EL (cell line): ENCODE measurements around the gene MALRD1.
"Not testable (repeated sequence)": the region's sequence is repeated elsewhere in the genome, so short reads cannot be mapped to it uniquely, and the experiment has no call there.

Experiments
- DNase-seq: peaks from one replicate; pipeline ENCODE4 v3.0.0-alpha.2; 2016

MALRD1 gene

DNA sequence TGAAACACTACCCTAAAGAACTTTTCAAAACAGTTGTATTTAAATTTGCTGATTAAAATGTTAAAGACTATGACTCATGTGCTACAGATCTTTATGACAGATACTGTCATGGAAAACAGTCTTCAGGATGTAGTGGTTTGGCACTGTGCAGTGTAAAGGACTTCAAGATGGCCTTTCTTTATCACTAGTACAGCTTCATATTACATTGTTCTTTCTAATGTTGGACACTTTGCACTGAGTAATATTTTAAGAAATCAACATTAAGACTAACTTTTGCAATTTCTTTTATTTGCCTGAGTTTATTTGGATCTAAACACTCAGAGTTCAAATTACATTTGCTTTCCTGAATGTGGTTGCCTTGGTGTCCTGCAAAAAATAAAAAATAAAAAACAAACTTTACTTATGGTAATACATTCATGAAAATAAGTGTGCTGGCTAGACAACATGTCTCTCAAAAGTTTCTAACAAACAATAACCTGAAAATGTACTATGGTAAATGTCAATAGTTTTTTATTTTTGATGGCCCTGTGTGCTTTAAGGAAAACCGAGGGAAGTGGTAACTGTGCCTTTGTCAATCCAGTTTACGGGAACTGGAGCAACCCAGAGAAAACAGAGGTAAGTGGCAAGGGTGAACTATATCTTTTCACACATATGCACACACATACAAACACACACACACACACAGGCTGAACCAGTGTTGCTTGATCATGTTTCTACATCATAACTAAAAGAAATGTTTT, 681.7 kb downstream of the MALRD1 start:
- peak; percentile 5 for DNase-seq

- no peak for DNase-seq
Observed at GRCh38 chr10:19730907-19731217, 682.3 kb downstream of the MALRD1 start.

DNA sequence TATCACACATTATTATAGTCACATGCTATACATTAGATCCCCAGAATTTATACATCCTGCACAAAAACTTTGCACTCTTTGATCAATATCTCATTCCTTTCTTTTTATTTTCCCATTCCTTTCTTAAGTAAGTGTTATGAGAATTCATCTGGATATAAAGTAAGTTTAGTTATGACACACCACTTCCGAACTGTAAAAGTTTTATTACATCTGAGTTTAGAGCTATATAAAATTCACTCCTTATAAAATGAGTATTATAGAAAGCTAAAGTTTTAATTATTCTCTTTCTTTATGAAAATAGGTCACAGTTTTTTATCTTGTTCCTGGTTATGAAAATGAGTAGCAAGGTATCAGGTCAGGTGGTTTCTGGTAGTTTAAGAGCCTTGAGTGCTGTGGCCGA, 683.0 kb downstream of the MALRD1 start:
- DNase-seq, result no peak

DNA sequence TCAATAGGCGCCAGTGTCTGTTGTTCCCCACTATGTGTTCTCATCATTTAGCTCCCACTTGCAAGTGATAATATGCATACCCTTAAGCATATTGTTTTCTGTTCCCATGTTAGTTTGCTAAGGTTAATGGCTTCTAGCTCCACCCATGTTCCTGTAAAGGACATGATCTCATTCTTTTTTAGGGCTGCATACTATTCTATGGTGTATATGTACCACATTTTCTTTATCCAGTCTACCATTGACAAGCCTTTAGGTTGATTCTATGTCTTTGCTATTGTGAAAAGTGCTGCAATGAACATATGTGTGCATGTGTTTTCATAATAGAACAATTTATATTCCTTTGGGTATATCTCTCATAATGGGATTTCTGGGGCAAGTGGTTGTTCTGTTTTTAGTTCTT, 689.8 kb downstream of the MALRD1 start:
- no peak for DNase-seq

DNA sequence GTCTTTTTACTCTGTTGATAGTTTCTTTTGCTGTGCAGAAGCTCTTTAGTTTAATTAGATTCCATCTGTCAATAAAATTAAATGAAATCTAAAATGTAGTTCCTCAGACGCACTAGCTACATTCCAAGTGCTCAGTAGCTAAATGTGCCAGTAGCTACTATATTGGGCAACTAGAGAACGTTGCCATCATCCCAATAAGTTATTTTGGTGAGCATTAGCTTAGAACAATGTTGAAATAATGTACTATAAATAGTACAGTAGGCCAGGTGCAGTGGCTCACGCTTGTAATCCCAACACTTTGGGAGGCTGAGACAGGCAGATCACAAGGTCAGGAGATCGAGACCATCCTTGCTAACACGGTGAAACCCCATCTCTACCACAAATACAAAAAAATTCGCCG, 690.6 kb downstream of the MALRD1 start:
- not testable (repeated sequence) for DNase-seq

- DNase-seq, result not testable (repeated sequence)
Observed at GRCh38 chr10:19742144-19742543, 693.5 kb downstream of the MALRD1 start.

DNA sequence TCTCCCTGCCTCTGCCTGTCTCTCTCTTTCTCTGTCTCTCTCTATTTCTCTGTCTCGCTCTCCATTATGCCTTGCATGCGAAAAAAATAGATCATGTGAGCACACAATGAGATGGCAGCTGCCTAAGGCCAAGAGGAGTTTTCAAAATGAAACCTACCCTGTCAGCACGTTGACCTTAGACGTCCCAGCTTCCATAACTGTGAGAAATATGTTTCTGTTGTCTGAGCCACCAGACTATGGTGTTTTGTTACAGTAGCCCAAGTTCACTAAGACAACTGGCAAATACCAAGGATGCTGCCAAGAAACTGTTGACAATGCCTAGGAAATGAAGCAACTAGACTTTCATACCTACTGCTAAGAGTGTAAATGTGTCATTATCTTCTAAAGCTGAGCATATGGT, 697.1 kb downstream of the MALRD1 start:
- DNase-seq, result no peak

DNA sequence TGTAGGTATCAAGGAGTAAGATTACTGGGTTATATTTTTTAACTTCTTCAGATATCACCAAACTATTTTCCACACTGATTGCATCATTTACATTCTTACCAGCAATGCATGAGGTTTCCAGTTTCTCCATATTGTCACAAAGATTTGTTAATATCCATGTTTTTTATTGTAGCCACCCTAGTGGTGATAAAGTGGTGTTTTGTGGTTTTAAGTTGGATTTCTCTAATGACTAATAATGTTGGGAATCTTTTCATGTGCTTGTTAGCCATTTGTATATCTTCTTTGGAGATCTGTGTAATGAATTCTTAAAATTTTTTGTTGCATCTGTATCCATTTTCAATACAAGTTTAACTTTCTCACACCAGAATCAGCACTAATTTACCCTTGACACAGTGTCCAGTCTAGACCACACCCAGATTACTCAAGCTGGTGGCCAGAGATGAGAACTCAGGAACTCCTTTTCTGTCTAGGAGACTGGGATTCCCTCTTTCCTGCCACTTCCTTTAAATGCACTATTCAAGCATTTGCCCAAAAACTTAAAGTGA, 700.7 kb downstream of the MALRD1 start:
- DNase-seq, result peak; percentile 56

DNA sequence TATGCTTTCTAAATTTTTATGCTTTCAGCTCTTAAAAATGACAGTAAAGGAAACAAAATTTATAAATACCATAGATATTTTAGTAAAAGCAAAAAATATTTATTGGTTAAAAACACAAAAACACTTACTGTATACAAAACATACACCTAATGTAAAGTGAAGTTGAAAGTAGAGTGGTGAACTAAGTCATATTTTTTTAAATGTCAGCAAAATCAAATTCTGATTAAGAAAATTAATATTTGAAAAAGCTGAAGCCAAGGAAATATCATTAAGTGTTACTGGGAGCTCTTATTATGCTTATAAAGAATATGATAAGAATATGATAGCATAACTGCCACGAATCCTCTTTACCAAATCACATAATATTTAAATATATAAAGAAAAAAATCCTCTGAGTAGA, 702.4 kb downstream of the MALRD1 start:
- no peak for DNase-seq

DNA sequence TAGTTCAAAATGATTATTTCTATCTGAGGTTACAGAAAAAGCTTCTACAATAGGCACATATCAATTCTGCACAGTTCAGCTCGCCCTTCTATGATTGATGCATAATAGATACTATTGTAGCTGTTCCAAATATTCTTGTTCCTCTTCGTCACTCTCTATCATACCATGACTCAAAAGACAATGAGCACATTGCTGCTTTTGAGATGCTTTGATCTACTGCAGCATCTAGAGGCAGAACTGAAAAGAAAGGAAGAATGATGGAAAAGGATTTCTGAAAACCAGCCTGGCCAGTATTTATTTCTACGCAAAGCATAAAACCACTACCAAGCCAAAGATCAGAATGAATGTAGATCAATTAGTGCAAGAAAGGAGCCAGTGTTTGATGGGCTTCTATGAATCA, 708.3 kb downstream of the MALRD1 start:
- no peak for DNase-seq

- no peak for DNase-seq
Observed at GRCh38 chr10:19762026-19762425, 713.4 kb downstream of the MALRD1 start.

DNA sequence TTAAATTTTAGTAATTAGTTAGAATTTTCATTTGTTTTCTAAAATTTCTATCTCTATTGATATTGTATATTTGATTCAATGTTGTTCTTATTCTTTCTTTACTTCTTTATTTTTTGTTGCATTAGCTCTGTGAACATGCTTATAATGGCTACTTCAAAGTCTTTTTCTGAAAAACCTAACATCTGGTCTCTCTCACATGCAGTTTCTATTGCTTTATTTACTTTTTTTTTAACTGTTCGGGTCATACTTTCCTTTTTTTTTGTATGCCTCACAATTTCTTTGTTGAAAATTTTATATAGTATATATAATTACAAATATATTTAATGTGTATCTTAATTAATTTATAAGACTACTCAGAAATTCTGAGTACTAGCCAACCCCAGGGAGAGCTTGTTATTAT, 715.5 kb downstream of the MALRD1 start:
- DNase-seq, result no peak

- no peak for DNase-seq
Observed at GRCh38 chr10:19767876-19768275, 719.3 kb downstream of the MALRD1 start.

GRCh38 chr10:19769826-19770225, 721.2 kb downstream of the MALRD1 start:
- DNase-seq, result not testable (repeated sequence)

GRCh38 chr10:19772972-19773371, 724.4 kb downstream of the MALRD1 start:
- no peak for DNase-seq

DNA sequence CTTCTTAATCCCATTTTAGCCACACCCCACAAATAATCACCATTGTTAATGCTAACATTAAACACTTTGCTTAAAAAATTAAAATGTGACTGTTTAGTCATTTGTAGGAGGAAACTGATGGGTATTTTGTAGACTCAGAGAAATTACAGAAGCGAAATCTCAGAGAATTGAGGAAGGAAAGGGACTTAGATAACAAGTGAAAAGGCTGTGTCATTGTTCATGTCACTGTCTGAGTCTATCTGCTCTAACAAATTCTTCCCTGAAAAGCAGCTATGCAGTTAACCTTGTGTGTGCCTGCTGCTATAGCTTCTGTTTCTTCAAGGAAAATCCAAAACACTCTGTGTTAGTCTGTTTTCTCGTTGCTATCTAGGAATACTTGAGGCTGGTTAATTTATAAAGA, 726.7 kb downstream of the MALRD1 start:
- no peak for DNase-seq

DNA sequence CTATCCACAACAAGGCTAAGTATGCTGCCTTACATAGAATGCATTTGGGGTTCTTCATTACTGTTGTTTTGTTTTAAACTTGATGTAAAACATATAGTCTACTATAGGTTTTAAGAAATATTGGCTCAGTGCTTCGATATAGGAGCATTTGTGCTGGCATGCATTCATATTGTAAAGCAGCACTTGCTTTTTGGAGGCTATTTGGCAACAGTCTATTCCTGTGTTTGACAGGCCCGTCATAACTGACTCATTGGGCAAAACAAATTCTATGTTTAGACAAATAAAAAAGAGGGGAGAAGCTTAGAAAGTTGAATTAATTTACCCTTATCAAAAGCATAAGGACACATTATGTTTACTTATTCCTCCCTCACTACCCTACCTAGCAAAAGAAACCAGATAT, 729.2 kb downstream of the MALRD1 start:
- DNase-seq, result no peak

GRCh38 chr10:19778996-19779395, 730.4 kb downstream of the MALRD1 start:
- no peak for DNase-seq

DNA sequence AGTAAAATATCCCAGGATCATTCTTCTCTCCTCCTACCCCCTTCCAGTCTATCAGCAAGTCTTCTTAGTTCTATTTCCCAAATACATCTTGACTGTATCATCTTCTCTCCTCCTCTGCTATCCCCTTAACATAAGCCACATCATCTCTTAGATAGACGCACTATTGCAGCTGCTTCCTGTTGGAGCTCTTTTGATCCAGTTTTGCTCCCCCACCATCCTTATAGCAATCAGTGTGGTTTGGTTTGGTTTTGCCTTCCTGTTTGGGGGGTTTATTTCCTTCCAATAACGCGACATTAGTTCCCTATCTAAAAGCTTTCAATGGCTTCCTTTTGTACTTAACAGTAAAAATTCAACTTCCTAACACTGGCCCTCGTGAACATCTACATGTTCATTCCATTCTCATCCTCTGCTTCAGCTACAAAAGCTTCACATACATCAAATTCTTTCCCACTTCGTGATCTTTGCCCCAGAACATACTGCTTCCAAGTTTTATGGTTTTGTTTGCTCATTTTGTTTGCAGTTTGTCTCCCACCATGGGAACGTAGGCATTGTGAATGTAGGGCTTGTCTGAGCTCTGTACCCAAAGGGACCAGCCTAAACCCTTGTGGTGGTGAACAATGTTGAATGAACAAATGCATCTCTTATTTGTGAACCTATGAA, 734.0 kb downstream of the MALRD1 start:
- no peak for DNase-seq

- no peak for DNase-seq
Observed at GRCh38 chr10:19783721-19784120, 735.1 kb downstream of the MALRD1 start.
